Trophoblast cell (in vitro differentiated cells and primary cell): ENCODE measurements around the gene RNF126.
"Not testable (repeated sequence)": the region's sequence is repeated elsewhere in the genome, so short reads cannot be mapped to it uniquely, and the experiment has no call there.

Experiments
- DNase-seq, 2 donors: peaks; one replicate each; pipeline ENCODE4 v3.0.0-alpha.2; 2016
- H2AFZ ChIP-seq: 2 replicates; pipeline ENCODE4 v1.6.1; 2013; ENCODE audit warnings: low read length, moderate library complexity, mild to moderate bottlenecking; ENCODE audit not compliant: insufficient read depth, poor library complexity
- H2AK5ac ChIP-seq: 2 replicates; pipeline ENCODE4 v1.6.1; 2013; ENCODE audit warnings: mild to moderate bottlenecking, low read length
- H2BK120ac ChIP-seq: 2 replicates; pipeline ENCODE4 v1.6.1; 2013; ENCODE audit warnings: low read length, mild to moderate bottlenecking, moderate library complexity; ENCODE audit not compliant: insufficient read depth, poor library complexity
- H2BK12ac ChIP-seq: 2 replicates; pipeline ENCODE4 v1.6.1; 2013; ENCODE audit warnings: mild to moderate bottlenecking, low read length, moderate library complexity
- H2BK5ac ChIP-seq: 2 replicates; pipeline ENCODE4 v1.6.1; 2013; ENCODE audit warnings: low read length, low read depth, moderate library complexity, mild to moderate bottlenecking; ENCODE audit not compliant: poor library complexity
- H3K14ac ChIP-seq: 2 replicates; pipeline ENCODE4 v1.6.1; 2013; ENCODE audit warnings: mild to moderate bottlenecking, low read length
- H3K18ac ChIP-seq: 2 replicates; pipeline ENCODE4 v1.6.1; 2013; ENCODE audit warnings: mild to moderate bottlenecking, low read length
- H3K23ac ChIP-seq: 2 replicates; pipeline ENCODE4 v1.6.1; 2013; ENCODE audit warnings: low read length
- H3K27ac ChIP-seq: 2 replicates; pipeline ENCODE4 v1.5.1; 2013; ENCODE audit warnings: low read depth, mild to moderate bottlenecking, inconsistent platforms, low read length, moderate library complexity
- H3K27me3 ChIP-seq: 2 replicates; pipeline ENCODE4 v1.6.1; 2013; ENCODE audit warnings: inconsistent platforms, mild to moderate bottlenecking, low read length, moderate library complexity; ENCODE audit not compliant: insufficient read depth
- H3K36me3 ChIP-seq, 2 experiments: 1 replicate in 1 of 2; 2 replicates in 1 of 2; pipeline ENCODE4 v1.6.1; 2013; ENCODE audit warnings: low read length in 2 of 2, mild to moderate bottlenecking in 2 of 2, moderate library complexity in 1 of 2; ENCODE audit not compliant: insufficient read depth in 2 of 2, control insufficient read depth in 1 of 2
- H3K4ac ChIP-seq: 2 replicates; pipeline ENCODE4 v1.6.1; 2013; ENCODE audit warnings: low read depth, mild to moderate bottlenecking, low read length, moderate library complexity
- H3K4me1 ChIP-seq, 2 experiments: 1 replicate in 1 of 2; 2 replicates in 1 of 2; pipeline ENCODE4 v1.6.1; 2013; ENCODE audit warnings: low read length in 2 of 2, mild to moderate bottlenecking in 2 of 2, moderate library complexity in 1 of 2; ENCODE audit not compliant: insufficient read depth in 2 of 2, control insufficient read depth in 1 of 2
- H3K4me2 ChIP-seq: 2 replicates; pipeline ENCODE4 v1.6.1; 2013; ENCODE audit warnings: inconsistent platforms, mild to moderate bottlenecking, low read length, moderate library complexity
- H3K4me3 ChIP-seq: 2 replicates; pipeline ENCODE4 v1.5.1; 2013; ENCODE audit warnings: mild to moderate bottlenecking, low read depth, low read length, inconsistent platforms
- H3K79me1 ChIP-seq: one replicate; pipeline ENCODE4 v1.6.1; 2013; ENCODE audit warnings: low read length
- H3K79me2 ChIP-seq: 2 replicates; pipeline ENCODE4 v1.6.1; 2013; ENCODE audit warnings: low read length, mild to moderate bottlenecking; ENCODE audit not compliant: control insufficient read depth, insufficient read depth, poor library complexity
- H3K9ac ChIP-seq: 2 replicates; pipeline ENCODE4 v1.6.1; 2013; ENCODE audit warnings: mild to moderate bottlenecking, low read length
- H3K9me3 ChIP-seq: 2 replicates; pipeline ENCODE4 v1.6.1; 2013; ENCODE audit warnings: low read depth, mild to moderate bottlenecking, control low read depth, inconsistent platforms, low read length; ENCODE audit not compliant: insufficient read depth
- H4K12ac ChIP-seq: 2 replicates; pipeline ENCODE4 v1.6.1; 2013; ENCODE audit warnings: low read depth, mild to moderate bottlenecking, low read length, moderate library complexity
- H4K8ac ChIP-seq: 2 replicates; pipeline ENCODE4 v1.6.1; 2013; ENCODE audit warnings: low read depth, mild to moderate bottlenecking, low read length, moderate library complexity
- H4K91ac ChIP-seq: one replicate; pipeline ENCODE4 v1.6.1; 2013; ENCODE audit warnings: low read depth, mild to moderate bottlenecking, low read length, moderate library complexity
- WGBS: extraction: QIAGEN DNeasy Blood & Tissue Kit; methylation state at CpG from one replicate; pipeline ENCODE4 v1.1.7; 2013; ENCODE audit warnings: missing lambda C conversion rate; ENCODE audit not compliant: insufficient read length, insufficient coverage; ENCODE audit errors: extremely low coverage; 5-methylcytosine and 5-hydroxymethylcytosine counted together

The RNF126 gene

GRCh38 chr19:703329-703650 is 40.3 kb upstream of the RNF126 start:
- Histone ChIP-seq H2BK120ac (no peak overlapping the region), H3K14ac (no peak overlapping the region), H3K4me2 (no peak overlapping the region), H3K23ac (no peak overlapping the region), H3K9me3 (peaks cover 8% of the 10 kb centered on the region), H4K8ac (no peak overlapping the region), H4K91ac (no peak overlapping the region), H3K27me3 (no peaks in the 10 kb centered on the region), H3K4me3 (no peak overlapping the region), H4K12ac (no peak overlapping the region), H2AFZ (no peak overlapping the region), H2AK5ac (no peak overlapping the region), H2BK5ac (no peak overlapping the region), H3K4ac (no peak overlapping the region), H3K9ac (no peak overlapping the region), H3K27ac (no peak overlapping the region), H3K4me1 (peaks cover 0 to 3% of the 10 kb centered on the region in 2 experiments), H3K18ac (no peak overlapping the region), H3K79me2 (no peaks in the 10 kb centered on the region), H3K36me3 (no peaks in the 10 kb centered on the region), H3K79me1 (no peaks in the 10 kb centered on the region), H2BK12ac (no peak overlapping the region)
- no CpG with 5 or more reads among the region's 4 CpGs for WGBS
- no peak for DNase-seq

GRCh38 chr19:702847-703246 is 39.8 kb upstream of the RNF126 start:
- H3K4me1 ChIP-seq, H3K79me2 ChIP-seq, H4K12ac ChIP-seq, H3K4me3 ChIP-seq, H4K8ac ChIP-seq, H2BK12ac ChIP-seq, H3K4me2 ChIP-seq, H2AFZ ChIP-seq, H3K36me3 ChIP-seq, DNase-seq, H4K91ac ChIP-seq, H3K27me3 ChIP-seq, H3K23ac ChIP-seq, H3K9ac ChIP-seq, H3K27ac ChIP-seq, H3K14ac ChIP-seq, H2AK5ac ChIP-seq, H3K79me1 ChIP-seq, H2BK120ac ChIP-seq, H3K4ac ChIP-seq, H3K18ac ChIP-seq, H2BK5ac ChIP-seq, H3K9me3 ChIP-seq: not testable (repeated sequence)
- no CpG with 5 or more reads among the region's 6 CpGs for WGBS

GRCh38 chr19:699885-700284 is 36.9 kb upstream of the RNF126 start:
- H3K4ac ChIP-seq, H3K18ac ChIP-seq, H2AK5ac ChIP-seq, H3K79me1 ChIP-seq, H3K14ac ChIP-seq, H4K12ac ChIP-seq, H2BK120ac ChIP-seq, H4K8ac ChIP-seq, H3K4me2 ChIP-seq, H3K23ac ChIP-seq, H2AFZ ChIP-seq, H4K91ac ChIP-seq, H3K27ac ChIP-seq, H3K9me3 ChIP-seq, H3K27me3 ChIP-seq, H2BK5ac ChIP-seq, H3K9ac ChIP-seq, H3K79me2 ChIP-seq, H3K4me3 ChIP-seq, H3K36me3 ChIP-seq, H2BK12ac ChIP-seq, H3K4me1 ChIP-seq: not testable (repeated sequence)
- no CpG with 5 or more reads among the region's 14 CpGs for WGBS
- peak in 1 of 2 donors; percentile 46 for DNase-seq

GRCh38 chr19:698529-698928 is 35.5 kb upstream of the RNF126 start:
- not testable (repeated sequence) for H3K27ac ChIP-seq, H3K23ac ChIP-seq
- no CpG with 5 or more reads among the region's 15 CpGs for WGBS

More at GRCh38 chr19:698529-698928, 35.5 kb upstream of the RNF126 start:
- not testable (repeated sequence) for H3K9ac ChIP-seq, H2BK120ac ChIP-seq, H3K79me1 ChIP-seq, H4K91ac ChIP-seq, H3K4me1 ChIP-seq, H3K14ac ChIP-seq, H2BK5ac ChIP-seq, H2AFZ ChIP-seq, H4K8ac ChIP-seq, H3K9me3 ChIP-seq, H3K79me2 ChIP-seq, H4K12ac ChIP-seq, H2BK12ac ChIP-seq, H3K27me3 ChIP-seq, H3K4me3 ChIP-seq, DNase-seq, H2AK5ac ChIP-seq, H3K18ac ChIP-seq, H3K4me2 ChIP-seq, H3K4ac ChIP-seq, H3K36me3 ChIP-seq
